HUES6 (cell line): ENCODE measurements around the gene DACT2.
"Not testable (repeated sequence)": the region's sequence is repeated elsewhere in the genome, so short reads cannot be mapped to it uniquely, and the experiment has no call there.

Experiments
- H3K27ac ChIP-seq: 2 replicates; pipeline ENCODE4 v1.7.0; 2013; ENCODE audit warnings: low read depth, mild to moderate bottlenecking, low read length, inconsistent platforms
- H3K27me3 ChIP-seq: 2 replicates; pipeline ENCODE4 v1.6.1; 2013; ENCODE audit warnings: low read length; ENCODE audit not compliant: control insufficient read depth, insufficient read depth
- H3K36me3 ChIP-seq: 2 replicates; pipeline ENCODE4 v1.6.1; 2013; ENCODE audit warnings: low read length; ENCODE audit not compliant: control insufficient read depth, insufficient read depth
- H3K4me1 ChIP-seq: 2 replicates; pipeline ENCODE4 v1.6.1; 2013; ENCODE audit warnings: low read length; ENCODE audit not compliant: control insufficient read depth, insufficient read depth
- H3K4me3 ChIP-seq: 2 replicates; pipeline ENCODE4 v1.5.1; 2013; ENCODE audit warnings: low read depth, low read length
- H3K9ac ChIP-seq: one replicate; pipeline ENCODE4 v1.6.1; 2013; ENCODE audit warnings: mild to moderate bottlenecking, low read length
- H3K9me3 ChIP-seq: 2 replicates; pipeline ENCODE4 v1.6.1; 2013; ENCODE audit warnings: low read depth, low read length; ENCODE audit not compliant: control insufficient read depth, insufficient read depth

Gene DACT2

DNA sequence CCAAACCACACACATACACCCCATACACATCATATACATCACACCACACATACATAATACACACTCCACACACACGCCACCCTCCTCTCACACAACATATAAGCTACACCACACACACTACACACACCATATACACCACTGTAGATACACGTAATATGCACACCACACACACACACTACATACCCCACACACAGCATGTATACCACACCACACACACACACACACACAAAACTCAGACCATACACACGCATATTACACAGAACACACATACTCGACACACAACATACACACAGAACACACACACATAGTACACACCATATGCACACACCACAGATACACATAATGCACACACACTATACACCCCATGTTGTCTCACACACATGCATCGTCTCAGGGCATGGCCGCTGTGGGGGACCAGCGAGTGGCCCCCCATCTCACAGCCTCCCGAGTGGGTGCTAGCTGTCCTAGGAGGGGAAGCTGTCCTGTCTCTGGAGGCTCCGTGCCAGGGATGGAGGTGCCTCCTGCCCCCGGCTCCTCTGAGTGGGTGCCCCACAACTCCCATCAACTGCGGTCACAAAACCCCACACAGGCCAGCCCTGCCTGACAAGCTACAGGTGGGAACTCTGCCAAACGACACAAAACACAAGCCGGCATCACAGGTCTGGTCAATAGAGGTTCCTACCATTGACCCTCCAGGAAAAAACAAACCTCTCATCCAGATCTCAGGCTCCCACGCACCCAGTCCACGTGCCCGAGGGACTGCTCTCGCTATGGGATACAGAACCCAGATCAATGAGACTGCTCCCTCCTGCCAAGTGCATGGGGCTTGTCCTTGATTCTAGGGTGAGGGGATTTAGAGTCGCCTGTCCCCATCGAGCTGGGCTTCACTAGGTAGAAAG is 49.1 kb downstream of the DACT2 start:
- Histone ChIP-seq H3K4me1 (peaks cover 38% of the 10 kb centered on the region), H3K9ac (no peak overlapping the region), H3K4me3 (no peak overlapping the region), H3K36me3 (no peaks in the 10 kb centered on the region), H3K27ac (no peak overlapping the region), H3K9me3 (no peaks in the 10 kb centered on the region), H3K27me3 (peaks cover 29% of the 10 kb centered on the region; the same call in 1 of the 2 replicates)

- Histone ChIP-seq H3K4me3 (no peak overlapping the region), H3K36me3 (no peaks in the 10 kb centered on the region), H3K4me1 (peaks cover 40% of the 10 kb centered on the region), H3K9ac (no peak overlapping the region), H3K27me3 (peaks cover 27% of the 10 kb centered on the region; the same call in 1 of the 2 replicates), H3K9me3 (no peaks in the 10 kb centered on the region), H3K27ac (no peak overlapping the region)
Measured at GRCh38 chr6:168269455-168270243, 49.9 kb downstream of the DACT2 start.

- Histone ChIP-seq H3K4me1 (peaks cover 39% of the 10 kb centered on the region), H3K9me3 (no peaks in the 10 kb centered on the region), H3K27me3 (peaks cover 21% of the 10 kb centered on the region; the same call in 1 of the 2 replicates), H3K9ac (no peak overlapping the region), H3K36me3 (no peaks in the 10 kb centered on the region), H3K27ac (no peak overlapping the region), H3K4me3 (no peak overlapping the region)
Measured at GRCh38 chr6:168268755-168269154, 50.8 kb downstream of the DACT2 start.

DNA sequence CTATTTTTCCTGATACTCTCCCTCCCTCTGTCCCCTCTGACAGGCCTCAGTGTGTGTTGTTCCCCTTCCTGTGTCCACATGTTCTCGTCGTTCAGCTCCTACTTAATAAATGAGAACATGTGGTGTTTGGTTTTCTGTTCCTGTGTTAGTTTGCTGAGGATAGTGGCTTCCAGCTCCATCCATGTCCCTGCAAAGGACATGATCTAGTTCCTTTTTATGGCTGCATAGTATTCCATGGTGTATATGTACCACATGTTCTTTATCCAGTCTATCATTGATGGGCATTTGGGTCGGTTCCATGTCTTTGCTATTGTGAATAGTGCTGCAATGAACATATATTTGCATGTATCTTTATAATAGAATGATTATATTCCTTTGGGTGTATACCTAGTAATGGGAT is 51.8 kb downstream of the DACT2 start:
- not testable (repeated sequence) for H3K4me3 ChIP-seq, H3K9me3 ChIP-seq, H3K9ac ChIP-seq, H3K36me3 ChIP-seq, H3K27ac ChIP-seq
- peaks cover 17% of the 10 kb centered on the region; the same call in 1 of the 2 replicates for H3K27me3 ChIP-seq
- H3K4me1 ChIP-seq, result peaks cover 36% of the 10 kb centered on the region

DNA sequence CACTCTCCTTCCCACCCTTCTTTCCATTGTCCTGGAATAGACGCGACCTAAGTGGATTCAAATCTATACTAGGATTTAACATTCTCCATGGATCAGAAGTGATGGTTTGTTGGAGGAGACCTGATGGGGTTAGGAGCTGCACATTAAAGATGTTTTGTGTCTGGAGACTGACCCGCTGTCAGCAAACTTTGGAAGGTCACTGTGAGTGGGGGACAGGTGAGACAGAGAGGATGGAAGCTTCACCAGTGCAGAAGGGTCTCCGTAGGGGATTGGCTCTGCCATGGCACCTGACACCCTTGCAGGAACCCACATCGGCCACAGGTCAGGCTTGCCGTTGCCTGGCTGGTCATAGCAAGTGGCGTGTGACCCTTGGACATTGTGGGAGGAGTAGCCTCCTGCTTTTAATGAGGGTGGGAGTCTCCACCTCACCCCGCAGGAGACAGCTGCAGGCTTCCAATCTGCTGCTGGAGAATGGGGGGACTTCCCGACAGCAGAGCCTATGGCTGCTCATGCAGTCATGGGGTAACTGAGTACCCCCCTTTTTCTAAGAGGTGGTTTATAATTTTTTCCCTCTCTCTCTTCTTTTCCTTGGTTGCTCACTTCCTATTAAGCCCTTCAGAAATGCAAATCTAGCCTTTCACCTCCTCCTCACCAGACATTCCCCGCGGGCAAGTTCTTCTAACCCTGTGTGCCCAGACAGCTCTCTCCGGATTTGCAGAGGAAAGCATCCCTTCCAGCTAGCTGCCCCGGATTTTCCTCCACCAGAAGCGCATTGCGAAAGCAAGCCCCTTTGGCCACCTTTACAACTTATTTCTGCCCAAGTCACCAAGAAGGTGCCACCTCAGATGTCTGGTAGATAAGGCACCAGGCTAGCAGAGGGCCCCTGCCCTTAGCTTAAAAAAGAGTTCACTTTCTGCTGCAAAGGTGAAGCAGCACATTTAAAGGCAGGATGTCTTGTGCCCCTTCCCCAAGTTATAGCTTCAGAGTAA is 53.5 kb downstream of the DACT2 start:
- Histone ChIP-seq H3K27ac (no peak overlapping the region), H3K4me1 (peaks cover 31% of the 10 kb centered on the region), H3K4me3 (no peak overlapping the region), H3K9ac (no peak overlapping the region), H3K9me3 (no peaks in the 10 kb centered on the region), H3K36me3 (no peaks in the 10 kb centered on the region), H3K27me3 (peaks cover 17% of the 10 kb centered on the region; the same call in 1 of the 2 replicates)

DNA sequence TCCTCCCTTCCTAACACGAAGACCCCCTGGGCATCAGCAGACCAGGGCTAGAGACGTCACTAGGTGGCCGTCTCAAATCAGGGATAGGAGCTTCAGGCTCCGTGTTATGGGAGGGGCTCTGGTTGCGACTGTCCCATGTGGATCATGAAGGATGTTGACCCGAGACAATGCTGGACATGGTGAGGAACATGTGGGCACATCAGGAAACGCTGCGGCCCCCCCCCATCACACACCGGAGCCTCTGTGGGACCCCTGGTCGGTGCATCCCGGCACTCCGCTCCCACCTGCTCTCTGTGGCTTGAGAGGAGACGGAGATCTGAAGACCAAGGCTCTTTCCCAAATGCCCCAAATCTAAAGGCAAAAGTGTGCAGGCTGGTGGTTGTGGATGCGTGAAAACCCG is 54.2 kb downstream of the DACT2 start:
- Histone ChIP-seq H3K4me3 (no peak overlapping the region), H3K9me3 (no peaks in the 10 kb centered on the region), H3K36me3 (no peaks in the 10 kb centered on the region), H3K27me3 (peaks cover 10% of the 10 kb centered on the region; the same call in 1 of the 2 replicates), H3K9ac (no peak overlapping the region), H3K4me1 (peaks cover 31% of the 10 kb centered on the region), H3K27ac (no peak overlapping the region)

GRCh38 chr6:168264593-168265335 is 54.8 kb downstream of the DACT2 start:
- Histone ChIP-seq H3K4me1 (peaks cover 31% of the 10 kb centered on the region), H3K27me3 (peaks cover 10% of the 10 kb centered on the region; the same call in 1 of the 2 replicates), H3K9ac (no peak overlapping the region), H3K4me3 (no peak overlapping the region), H3K27ac (no peak overlapping the region), H3K9me3 (no peaks in the 10 kb centered on the region), H3K36me3 (no peaks in the 10 kb centered on the region)

DNA sequence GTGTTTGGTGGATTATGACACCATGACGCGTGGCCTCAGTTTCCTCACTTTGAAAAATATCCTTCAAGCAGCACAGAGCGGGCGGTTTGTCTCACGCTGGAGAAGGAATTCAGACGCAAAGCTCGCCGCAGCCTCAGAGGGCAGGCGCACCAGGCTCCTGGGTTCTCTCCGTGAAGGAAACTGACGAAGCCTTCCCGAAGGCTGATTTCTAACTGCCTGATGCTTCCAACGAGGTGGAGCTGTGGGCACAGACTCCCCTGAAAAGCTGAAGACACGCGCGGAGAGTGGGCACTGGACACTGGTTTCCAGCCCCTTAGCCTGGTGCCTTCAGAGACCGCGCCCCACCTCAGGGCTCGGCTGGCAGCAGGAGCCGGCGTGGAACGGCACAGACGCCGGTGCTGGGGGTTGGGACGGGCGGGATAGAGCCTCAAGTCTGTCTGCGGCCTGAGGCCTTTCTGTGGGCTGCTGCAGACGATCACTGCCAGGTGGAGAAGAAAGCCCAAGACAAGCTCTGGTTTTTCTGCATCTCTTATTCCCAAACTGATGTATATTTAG is 56.1 kb downstream of the DACT2 start:
- no peak overlapping the region for H3K27ac ChIP-seq
- H3K9me3 ChIP-seq, result no peaks in the 10 kb centered on the region

DNA sequence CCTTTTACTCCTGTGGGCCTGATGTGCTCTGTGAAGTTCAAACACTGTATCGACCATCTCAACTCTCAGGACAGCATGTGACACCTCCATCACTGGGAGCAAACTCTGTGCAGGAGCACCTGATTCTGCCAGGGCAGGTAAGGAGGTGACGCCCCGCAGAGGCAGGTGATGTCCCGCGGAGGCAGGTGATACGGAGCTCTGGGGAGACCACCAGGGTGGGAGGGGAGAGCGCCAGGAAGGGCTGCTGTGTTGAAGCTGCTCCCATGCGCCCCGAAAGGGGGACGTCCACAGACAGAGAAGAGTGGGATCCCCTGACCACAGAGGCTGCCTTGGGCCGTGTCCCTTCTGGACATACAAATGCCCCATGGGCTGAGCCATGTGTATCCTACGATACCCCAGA is 58.3 kb downstream of the DACT2 start:
- Histone ChIP-seq H3K9ac (no peak overlapping the region), H3K27ac (no peak overlapping the region), H3K4me1 (peaks cover 26% of the 10 kb centered on the region), H3K4me3 (no peak overlapping the region), H3K9me3 (no peaks in the 10 kb centered on the region), H3K27me3 (peaks cover 15% of the 10 kb centered on the region; the same call in 1 of the 2 replicates), H3K36me3 (no peaks in the 10 kb centered on the region)

More for the DNA sequence above, 56.1 kb downstream of the DACT2 start:
- H3K9ac ChIP-seq, result no peak overlapping the region
- H3K27me3 ChIP-seq, result peaks cover 10% of the 10 kb centered on the region; the same call in 1 of the 2 replicates
- peaks cover 31% of the 10 kb centered on the region for H3K4me1 ChIP-seq
- no peak overlapping the region for H3K4me3 ChIP-seq
- H3K36me3 ChIP-seq, result no peaks in the 10 kb centered on the region
